Uterus (tissue), 4 donors: ENCODE measurements around the gene ADAMTS3. TPM values are rescaled to one million over a fixed set of nuclear protein-coding genes. Genes with fewer than 3 reads are reported as not detected.

ENCODE experiments used
- DNase-seq, 2 donors: peaks; one replicate each; pipeline ENCODE4 v3.0.0-alpha.2; 2019 to 2020
- H3K27ac ChIP-seq, 2 donors: fragments of 200-600 bp; sonication (generic); 1 replicate in 1 of 2; 2 replicates in 1 of 2; pipeline ENCODE4 v1.5.1; 2016 to 2018
- H3K27me3 ChIP-seq, 2 donors: fragments of 200-600 bp; sonication (generic); one replicate each; pipeline ENCODE4 v1.5.1; 2018 to 2019; ENCODE audit warnings: control low read depth in 1 of 2
- H3K36me3 ChIP-seq, 2 donors: fragments of 200-600 bp; sonication (generic); one replicate each; pipeline ENCODE4 v1.5.1; 2019; ENCODE audit warnings: control low read depth in 1 of 2
- H3K4me1 ChIP-seq, 2 donors: fragments of 200-600 bp; sonication (generic); one replicate each; pipeline ENCODE4 v1.5.1; 2018 to 2019; ENCODE audit warnings: control low read depth in 1 of 2
- H3K4me3 ChIP-seq, 2 donors: fragments of 200-600 bp; sonication (generic); 1 replicate in 1 of 2; 2 replicates in 1 of 2; pipeline ENCODE4 v1.5.1; 2018 to 2019; ENCODE audit warnings: mild to moderate bottlenecking in 1 of 2
- H3K9me3 ChIP-seq, 2 donors: fragments of 200-600 bp; sonication (generic); one replicate each; pipeline ENCODE4 v1.5.1; 2019; ENCODE audit warnings: control low read depth in 1 of 2
- POLR2A ChIP-seq, 2 donors: fragments of 450-650 bp; IDR thresholded peaks; one replicate each; pipeline ENCODE4 v1.6.1; 2016; ENCODE audit warnings: antibody characterized with exemption in 2 of 2, mild to moderate bottlenecking in 1 of 2, moderate library complexity in 1 of 2
- intact Hi-C: fragments of 100-400 bp; cut with DNase I; formaldehyde crosslinking; loops from one replicate; pipeline ENCODE4 v1.15.1; 2023; ENCODE audit warnings: low total_unique reads
- total RNA-seq, 4 donors: library from RNA; depleted of rRNA in 3 of 4; stranded (reverse); fragments of >200 nt in 3 of 4; gene quantifications; one replicate each; pipeline versions ENCODE4 v1.1.0 to v1.2.4, GENCODE V29; 2014 to 2023
- TF ChIP-seq, protein P1 (sequence below), 4 experiments: fragments of 200-600 bp in 2 of 4; fragments of 450-650 bp in 2 of 4; sonication (generic) in 2 of 4; IDR thresholded peaks; one replicate each; pipeline ENCODE4 v1.5.1; 2016 to 2019; ENCODE audit warnings: antibody characterized with exemption in 4 of 4, mild to moderate bottlenecking in 2 of 4, moderate library complexity in 1 of 4
- donor health status: DM: yes; HTN: yes; CAD: no.

ADAMTS3 gene
- total RNA-seq, 4 donors from 2014 or later: 4.2 to 25.7 (median 11.8) TPM

DNA sequence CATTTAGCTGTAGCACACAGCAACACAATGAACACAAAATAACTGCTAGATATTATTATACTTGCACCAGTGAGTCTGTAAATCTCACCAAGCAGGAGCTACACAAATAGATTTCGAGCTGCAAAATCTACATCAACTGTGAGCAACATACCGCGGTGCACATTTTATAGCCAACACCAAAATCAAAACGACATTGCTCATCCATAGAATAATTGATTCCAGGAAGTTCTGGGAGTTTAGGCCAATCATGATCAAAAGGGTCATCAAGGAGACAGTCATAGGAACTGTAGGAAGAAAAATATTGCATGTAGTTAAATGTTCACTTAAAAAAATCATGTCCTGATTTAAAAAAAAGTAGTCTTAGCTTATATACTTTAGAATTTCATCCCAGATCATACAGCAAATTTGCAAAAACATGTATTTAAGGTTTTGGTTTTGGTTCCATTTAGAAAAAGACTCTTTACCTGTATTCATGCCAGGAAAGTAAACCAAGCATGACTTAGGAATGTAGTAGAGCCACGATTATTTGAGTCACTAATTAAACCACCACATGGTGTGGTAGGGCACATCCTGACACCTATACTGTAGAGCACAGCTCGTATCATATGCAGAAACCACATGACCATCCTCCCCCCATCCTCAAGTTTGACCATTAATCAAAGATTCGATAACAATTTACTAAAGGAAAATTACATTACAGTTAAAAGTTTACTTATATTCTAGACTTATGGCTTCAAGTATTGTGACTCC, 250.4 kb downstream of the ADAMTS3 start:
- intact Hi-C loops: no loop called here
- Histone ChIP-seq H3K36me3 (no peaks in the 10 kb centered on the region), H3K4me3 (no peak overlapping the region)

GRCh38 chr4:72314869-72315268, 254.2 kb downstream of the ADAMTS3 start:
- H3K36me3 ChIP-seq: no peaks in the 10 kb centered on the region
- peaks cover 0 to 13% of the 10 kb centered on the region in 2 donors for H3K4me1 ChIP-seq
- no peaks in the 10 kb centered on the region for H3K9me3 ChIP-seq
- no peak overlapping the region for H3K4me3 ChIP-seq
- DNase-seq: peak in 1 of 2 donors; percentile 18
- no peak for TF ChIP-seq POLR2A (IDR thresholded peaks at IDR 0.05)
- TF ChIP-seq, protein P1, sequence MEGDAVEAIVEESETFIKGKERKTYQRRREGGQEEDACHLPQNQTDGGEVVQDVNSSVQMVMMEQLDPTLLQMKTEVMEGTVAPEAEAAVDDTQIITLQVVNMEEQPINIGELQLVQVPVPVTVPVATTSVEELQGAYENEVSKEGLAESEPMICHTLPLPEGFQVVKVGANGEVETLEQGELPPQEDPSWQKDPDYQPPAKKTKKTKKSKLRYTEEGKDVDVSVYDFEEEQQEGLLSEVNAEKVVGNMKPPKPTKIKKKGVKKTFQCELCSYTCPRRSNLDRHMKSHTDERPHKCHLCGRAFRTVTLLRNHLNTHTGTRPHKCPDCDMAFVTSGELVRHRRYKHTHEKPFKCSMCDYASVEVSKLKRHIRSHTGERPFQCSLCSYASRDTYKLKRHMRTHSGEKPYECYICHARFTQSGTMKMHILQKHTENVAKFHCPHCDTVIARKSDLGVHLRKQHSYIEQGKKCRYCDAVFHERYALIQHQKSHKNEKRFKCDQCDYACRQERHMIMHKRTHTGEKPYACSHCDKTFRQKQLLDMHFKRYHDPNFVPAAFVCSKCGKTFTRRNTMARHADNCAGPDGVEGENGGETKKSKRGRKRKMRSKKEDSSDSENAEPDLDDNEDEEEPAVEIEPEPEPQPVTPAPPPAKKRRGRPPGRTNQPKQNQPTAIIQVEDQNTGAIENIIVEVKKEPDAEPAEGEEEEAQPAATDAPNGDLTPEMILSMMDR (IDR thresholded peaks at IDR 0.05): no peak
- no peak overlapping the region for H3K27ac ChIP-seq
- H3K27me3 ChIP-seq: no peaks in the 10 kb centered on the region
- intact Hi-C loops: no loop called here

More for the DNA sequence above, 250.4 kb downstream of the ADAMTS3 start:
- Histone ChIP-seq H3K27ac (no peak overlapping the region), H3K27me3 (no peaks in the 10 kb centered on the region), H3K4me1 (peaks cover 0 to under 1% of the 10 kb centered on the region in 2 donors), H3K9me3 (no peaks in the 10 kb centered on the region)
- no peak for TF ChIP-seq POLR2A (IDR thresholded peaks at IDR 0.05)
- TF ChIP-seq, protein P1 (IDR thresholded peaks at IDR 0.05): no peak
- DNase-seq: no peak

- DNase-seq: no peak
- no peaks in the 10 kb centered on the region for H3K9me3 ChIP-seq
- intact Hi-C loops: no loop called here
- peaks cover 0 to 13% of the 10 kb centered on the region in 2 donors for H3K4me1 ChIP-seq
- TF ChIP-seq, protein P1 (IDR thresholded peaks at IDR 0.05): no peak
- no peak for TF ChIP-seq POLR2A (IDR thresholded peaks at IDR 0.05)
- H3K27me3 ChIP-seq: no peaks in the 10 kb centered on the region
- H3K27ac ChIP-seq: peak overlapping the region; percentile 62
- no peaks in the 10 kb centered on the region for H3K36me3 ChIP-seq
- H3K4me3 ChIP-seq: no peak overlapping the region
These were observed 255.9 kb downstream of the ADAMTS3 start for GRCh38 chr4:72313121-72313520.

DNA sequence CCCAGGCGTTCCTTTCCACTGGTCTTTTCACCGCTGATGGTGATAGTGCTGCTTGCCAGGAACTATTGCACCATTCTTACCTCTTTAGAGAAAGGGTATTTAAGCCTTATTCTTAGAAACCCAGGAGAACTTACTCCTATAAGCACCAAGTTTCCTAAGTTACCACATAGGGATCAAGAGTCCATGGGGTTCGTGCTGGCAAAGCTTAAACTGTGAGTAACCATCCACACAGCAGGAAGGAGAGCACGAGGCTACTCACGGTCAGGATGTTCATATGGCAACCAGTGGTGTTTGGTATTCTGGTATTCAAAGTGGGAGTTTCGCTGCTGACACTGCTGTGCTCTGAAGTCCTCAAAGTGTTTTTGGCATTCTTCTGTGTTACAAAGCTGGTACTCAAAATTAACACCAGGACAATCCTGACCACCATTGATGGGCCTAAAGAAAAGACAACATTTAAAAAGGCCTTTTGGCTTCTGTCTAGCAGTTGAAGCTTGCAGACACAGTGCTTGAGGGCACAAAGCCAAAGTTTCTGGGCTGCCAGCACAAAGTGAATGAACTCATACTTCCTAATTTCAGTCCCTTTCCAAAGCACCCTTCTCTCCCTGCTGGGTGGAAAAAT, 256.9 kb downstream of the ADAMTS3 start:
- TF ChIP-seq, protein P1 (IDR thresholded peaks at IDR 0.05): no peak
- no peak for TF ChIP-seq POLR2A (IDR thresholded peaks at IDR 0.05)
- intact Hi-C loops: no loop called here

GRCh38 chr4:72311291-72311690, 257.7 kb downstream of the ADAMTS3 start:
- intact Hi-C loops: no loop called here
- DNase-seq: no peak
- Histone ChIP-seq H3K27me3 (no peaks in the 10 kb centered on the region), H3K9me3 (no peaks in the 10 kb centered on the region), H3K4me1 (peaks cover 0 to 13% of the 10 kb centered on the region in 2 donors), H3K4me3 (no peak overlapping the region), H3K27ac (peak overlapping the region in 1 of 2 donors; percentile 62), H3K36me3 (no peaks in the 10 kb centered on the region)
- TF ChIP-seq POLR2A (IDR thresholded peaks at IDR 0.05): no peak
- TF ChIP-seq, protein P1 (IDR thresholded peaks at IDR 0.05): no peak

More for the DNA sequence above, 256.9 kb downstream of the ADAMTS3 start:
- peak overlapping the region; percentile 62 for H3K27ac ChIP-seq
- H3K36me3 ChIP-seq: no peaks in the 10 kb centered on the region
- no peak overlapping the region for H3K4me3 ChIP-seq
- H3K27me3 ChIP-seq: no peaks in the 10 kb centered on the region
- DNase-seq: peak; percentile 76 to 80
- no peaks in the 10 kb centered on the region for H3K9me3 ChIP-seq
- H3K4me1 ChIP-seq: peaks cover 0 to 13% of the 10 kb centered on the region in 2 donors
